Colonic mucosa (tissue), 4 donors: ENCODE measurements around the gene USF1. TPM values are rescaled to one million over a fixed set of nuclear protein-coding genes. Genes with fewer than 3 reads are reported as not detected.
"Not testable (repeated sequence)": the region's sequence is repeated elsewhere in the genome, so short reads cannot be mapped to it uniquely, and the experiment has no call there.

Experiments used
- DNase-seq: peaks from one replicate; pipeline ENCODE4 v3.0.0-alpha.2; 2020
- H3K27ac ChIP-seq: fragments of 200-600 bp; one replicate; pipeline ENCODE4 v1.8.0; 2021
- H3K27me3 ChIP-seq: fragments of 200-600 bp; one replicate; pipeline ENCODE4 v1.8.0; 2021
- H3K36me3 ChIP-seq: fragments of 200-600 bp; one replicate; pipeline ENCODE4 v1.8.0; 2021
- H3K4me1 ChIP-seq: fragments of 200-600 bp; one replicate; pipeline ENCODE4 v1.8.0; 2021; ENCODE audit warnings: mild to moderate bottlenecking
- H3K4me3 ChIP-seq: fragments of 200-600 bp; one replicate; pipeline ENCODE4 v1.8.0; 2021
- H3K9ac ChIP-seq, 2 donors: one replicate each; pipeline ENCODE4 v1.7.0; 2013; ENCODE audit warnings: control low read depth in 2 of 2, low read depth in 2 of 2, low read length in 2 of 2
- H3K9me3 ChIP-seq: fragments of 200-600 bp; one replicate; pipeline ENCODE4 v1.8.0; 2021
- intact Hi-C: fragments of 100-400 bp; cut with DNase I; formaldehyde crosslinking; loops from one replicate; pipeline ENCODE4 v1.14.1; 2022
- total RNA-seq, 2 donors: library from RNA; stranded (reverse); fragmentation: NEBNext Ultra II Directional in 1 of 2; extraction: Animal tissue kit (Norgen Biotek cat#: 25700) in 1 of 2; gene quantifications; one replicate each; pipeline ENCODE4 v1.2.1, GENCODE V29; 2021
- TF ChIP-seq, protein P1 (sequence below): fragments of 200-600 bp; IDR thresholded peaks from one replicate; pipeline ENCODE4 v1.8.0; 2022; ENCODE audit warnings: antibody characterized with exemption, mild to moderate bottlenecking
- donor health status: healthy.
- donor health status: DM: no; HTN: no; CAD: no.
- donor health status: DM: no; HTN: no; CAD: no.

USF1 gene
- total RNA-seq, 2 donors from 2014 or later: 63.6 TPM

DNA sequence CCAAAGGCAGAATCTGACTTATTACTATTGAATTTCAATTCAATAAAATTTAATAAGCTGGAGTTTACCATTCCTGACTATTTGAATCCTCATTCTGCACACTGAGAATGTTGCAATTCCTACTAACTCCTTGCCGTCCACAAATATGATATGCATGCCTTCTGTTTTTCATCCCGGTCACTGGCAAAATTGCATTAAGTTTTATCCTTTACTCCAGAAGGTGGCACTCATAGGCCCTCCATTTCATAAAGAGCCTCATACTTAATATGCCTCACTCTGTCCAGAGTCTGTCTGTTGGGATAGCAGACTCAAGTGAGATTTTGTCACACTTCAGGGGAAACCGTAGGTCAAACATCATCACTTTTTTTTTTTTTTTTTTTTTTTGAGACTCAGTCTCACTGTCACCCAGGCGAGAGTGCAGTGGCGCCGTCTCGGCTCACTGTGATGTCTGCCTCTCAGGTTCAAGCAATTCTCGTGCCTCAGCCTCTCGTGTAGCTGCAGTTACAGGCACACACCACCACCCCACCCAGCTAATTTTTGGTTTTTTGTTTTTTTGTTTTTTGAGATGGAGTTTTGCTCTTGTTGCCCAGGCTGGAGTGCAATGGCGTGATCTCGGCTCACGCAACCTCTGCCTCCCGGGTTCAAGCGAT, 52.1 kb downstream of the USF1 start:
- H3K27ac ChIP-seq: no peak overlapping the region
- DNase-seq: no peak
- no peaks in the 10 kb centered on the region for H3K27me3 ChIP-seq

DNA sequence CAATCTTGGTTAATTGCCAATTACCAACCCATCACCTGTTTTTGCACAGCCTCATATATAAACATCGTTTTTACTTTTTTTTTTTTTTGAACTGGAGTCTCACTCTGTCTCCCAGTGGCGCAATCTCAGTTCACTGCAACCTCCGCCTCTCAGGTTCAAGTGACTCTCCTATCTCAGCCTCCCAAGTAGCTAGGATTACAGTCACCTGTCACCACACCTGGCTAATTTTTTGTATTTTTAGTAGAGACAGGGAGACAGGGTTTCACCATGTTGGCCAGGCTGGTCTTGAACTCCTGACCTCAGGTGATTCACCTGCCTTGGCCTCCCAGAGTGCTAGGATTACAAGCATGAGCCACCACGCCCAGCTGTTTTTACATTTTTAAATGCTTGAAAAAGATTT, 53.7 kb downstream of the USF1 start:
- H3K4me3 ChIP-seq, H3K9ac ChIP-seq, DNase-seq, H3K4me1 ChIP-seq, H3K9me3 ChIP-seq, H3K36me3 ChIP-seq, H3K27ac ChIP-seq, H3K27me3 ChIP-seq: not testable (repeated sequence)
- intact Hi-C loops: loop anchor here (10.0 kb wide), 1 partner anchor 53 kb away; the partner anchor contains the start of gene USF1

More for the DNA sequence above, 52.1 kb downstream of the USF1 start:
- Histone ChIP-seq H3K9ac (no peak overlapping the region), H3K36me3 (peaks cover 5% of the 10 kb centered on the region), H3K9me3 (no peaks in the 10 kb centered on the region), H3K4me3 (no peak overlapping the region), H3K4me1 (no peaks in the 10 kb centered on the region)
- intact Hi-C loops: loop anchor here (10.0 kb wide), 1 partner anchor 51 kb away; the partner anchor contains the start of gene USF1
- TF ChIP-seq, protein P1, sequence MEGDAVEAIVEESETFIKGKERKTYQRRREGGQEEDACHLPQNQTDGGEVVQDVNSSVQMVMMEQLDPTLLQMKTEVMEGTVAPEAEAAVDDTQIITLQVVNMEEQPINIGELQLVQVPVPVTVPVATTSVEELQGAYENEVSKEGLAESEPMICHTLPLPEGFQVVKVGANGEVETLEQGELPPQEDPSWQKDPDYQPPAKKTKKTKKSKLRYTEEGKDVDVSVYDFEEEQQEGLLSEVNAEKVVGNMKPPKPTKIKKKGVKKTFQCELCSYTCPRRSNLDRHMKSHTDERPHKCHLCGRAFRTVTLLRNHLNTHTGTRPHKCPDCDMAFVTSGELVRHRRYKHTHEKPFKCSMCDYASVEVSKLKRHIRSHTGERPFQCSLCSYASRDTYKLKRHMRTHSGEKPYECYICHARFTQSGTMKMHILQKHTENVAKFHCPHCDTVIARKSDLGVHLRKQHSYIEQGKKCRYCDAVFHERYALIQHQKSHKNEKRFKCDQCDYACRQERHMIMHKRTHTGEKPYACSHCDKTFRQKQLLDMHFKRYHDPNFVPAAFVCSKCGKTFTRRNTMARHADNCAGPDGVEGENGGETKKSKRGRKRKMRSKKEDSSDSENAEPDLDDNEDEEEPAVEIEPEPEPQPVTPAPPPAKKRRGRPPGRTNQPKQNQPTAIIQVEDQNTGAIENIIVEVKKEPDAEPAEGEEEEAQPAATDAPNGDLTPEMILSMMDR: no peak

Other genes with a start within 250 kb of the USF1 start
- 1 to 10 TPM; 1.2 to 2.7 TPM for gene LY9, start 249.8 kb downstream of the USF1 start, total RNA-seq
- under 1 TPM; 0.49 to 0.58 TPM for gene CD244, start 183.1 kb downstream of the USF1 start, total RNA-seq
- 100 to 1,000 TPM; 164 to 256 TPM for gene ITLN1, start 160.8 kb downstream of the USF1 start, total RNA-seq
- not detected for gene ITLN2, start 91.2 kb downstream of the USF1 start, total RNA-seq
- 100 to 1,000 TPM; 134 to 179 TPM for gene F11R, start 24.8 kb downstream of the USF1 start, total RNA-seq
- gene TSTD1, start 7.0 kb downstream of the USF1 start, total RNA-seq: 10 to 100 TPM; 74.7 to 87.8 TPM
- gene ARHGAP30, start 23.9 kb upstream of the USF1 start, total RNA-seq: 1 to 10 TPM; 3.5 to 5.3 TPM
- gene NECTIN4, start 43.6 kb upstream of the USF1 start, total RNA-seq: 1 to 10 TPM; 4.6 to 7.8 TPM
- gene KLHDC9, start 52.4 kb upstream of the USF1 start, total RNA-seq: 10 to 100 TPM in 1 of 2 donors, 1 to 10 TPM in 1; 7.1 to 10.1 TPM
- gene PFDN2, start 72.1 kb upstream of the USF1 start, total RNA-seq: 10 to 100 TPM; 42.7 to 49.6 TPM
- gene NIT1, start 72.1 kb upstream of the USF1 start, total RNA-seq: 10 to 100 TPM; 58.8 to 84.4 TPM
- 10 to 100 TPM; 33.8 to 34.3 TPM for gene DEDD, start 86.7 kb upstream of the USF1 start, total RNA-seq
- 100 to 1,000 TPM in 1 of 2 donors, 10 to 100 TPM in 1; 94.2 to 111 TPM for gene UFC1, start 108.0 kb upstream of the USF1 start, total RNA-seq
- gene USP21, start 113.5 kb upstream of the USF1 start, total RNA-seq: 10 to 100 TPM; 20.8 to 29.0 TPM
- gene PPOX, start 120.4 kb upstream of the USF1 start, total RNA-seq: 10 to 100 TPM; 13.4 to 14.3 TPM
- gene B4GALT3, start 131.5 kb upstream of the USF1 start, total RNA-seq: 10 to 100 TPM; 30.3 to 34.8 TPM
- gene ADAMTS4, start 153.1 kb upstream of the USF1 start, total RNA-seq: 10 to 100 TPM in 1 of 2 donors, under 1 TPM in 1; 0.57 to 14.0 TPM
- gene NDUFS2, start 156.4 kb upstream of the USF1 start, total RNA-seq: 100 to 1,000 TPM; 167 to 169 TPM
- gene FCER1G, start 169.3 kb upstream of the USF1 start, total RNA-seq: 10 to 100 TPM in 1 of 2 donors, 1 to 10 TPM in 1; 6.6 to 16.0 TPM
- gene APOA2, start 177.7 kb upstream of the USF1 start, total RNA-seq: 1 to 10 TPM in 1 of 2 donors, not detected in 1; 5.1 TPM
- 10 to 100 TPM; 16.6 to 23.1 TPM for gene TOMM40L, start 180.1 kb upstream of the USF1 start, total RNA-seq
- gene NR1I3, start 192.2 kb upstream of the USF1 start, total RNA-seq: not detected
- gene PCP4L1, start 212.8 kb upstream of the USF1 start, total RNA-seq: 1 to 10 TPM in 1 of 2 donors, under 1 TPM in 1; 0.22 to 1.4 TPM